OCI-LY7 (cell line): ENCODE data around the gene PLSCR1.
"Not testable (repeated sequence)": the region's sequence is repeated elsewhere in the genome, so short reads cannot be mapped to it uniquely, and the experiment has no call there.

Experiments
- EZH2phosphoT487 ChIP-seq: fragments of 200-600 bp; sonication (generic); IDR thresholded peaks from 2 replicates; pipeline ENCODE4 v1.6.1; 2018; ENCODE audit warnings: low read depth, borderline replicate concordance, mild to moderate bottlenecking, mixed run types, antibody characterized with exemption, low read length, moderate library complexity, mixed read lengths
- TF ChIP-seq, protein P1 (sequence below): fragments of 200-600 bp; sonication (generic); conservative IDR thresholded peaks from 2 replicates; pipeline ENCODE4 v1.5.1; 2014; ENCODE audit warnings: mild to moderate bottlenecking, antibody characterized with exemption, low read length, moderate library complexity, mixed read lengths

DNA sequence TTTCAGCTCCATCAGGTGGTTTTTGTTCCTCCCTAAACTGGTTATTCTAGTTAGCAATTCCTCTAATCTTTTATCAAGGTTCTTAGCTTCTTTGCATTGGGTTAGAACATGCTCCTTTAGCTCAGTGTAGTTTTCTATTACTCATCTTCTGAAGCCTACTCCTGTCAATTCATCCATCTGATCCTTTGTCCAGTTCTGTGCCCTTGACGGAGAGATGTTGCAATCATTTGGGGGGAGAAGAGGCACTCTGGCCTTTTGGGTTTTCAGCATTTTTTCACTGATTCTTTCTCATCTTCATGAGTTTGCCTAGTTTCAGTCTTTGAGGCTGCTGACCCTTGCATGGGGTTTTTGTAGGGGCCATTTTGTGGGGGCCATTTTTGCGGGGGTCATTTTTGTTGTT is 69.4 kb downstream of the PLSCR1 start:
- TF ChIP-seq, protein P1, sequence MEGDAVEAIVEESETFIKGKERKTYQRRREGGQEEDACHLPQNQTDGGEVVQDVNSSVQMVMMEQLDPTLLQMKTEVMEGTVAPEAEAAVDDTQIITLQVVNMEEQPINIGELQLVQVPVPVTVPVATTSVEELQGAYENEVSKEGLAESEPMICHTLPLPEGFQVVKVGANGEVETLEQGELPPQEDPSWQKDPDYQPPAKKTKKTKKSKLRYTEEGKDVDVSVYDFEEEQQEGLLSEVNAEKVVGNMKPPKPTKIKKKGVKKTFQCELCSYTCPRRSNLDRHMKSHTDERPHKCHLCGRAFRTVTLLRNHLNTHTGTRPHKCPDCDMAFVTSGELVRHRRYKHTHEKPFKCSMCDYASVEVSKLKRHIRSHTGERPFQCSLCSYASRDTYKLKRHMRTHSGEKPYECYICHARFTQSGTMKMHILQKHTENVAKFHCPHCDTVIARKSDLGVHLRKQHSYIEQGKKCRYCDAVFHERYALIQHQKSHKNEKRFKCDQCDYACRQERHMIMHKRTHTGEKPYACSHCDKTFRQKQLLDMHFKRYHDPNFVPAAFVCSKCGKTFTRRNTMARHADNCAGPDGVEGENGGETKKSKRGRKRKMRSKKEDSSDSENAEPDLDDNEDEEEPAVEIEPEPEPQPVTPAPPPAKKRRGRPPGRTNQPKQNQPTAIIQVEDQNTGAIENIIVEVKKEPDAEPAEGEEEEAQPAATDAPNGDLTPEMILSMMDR: not testable (repeated sequence)
- not testable (repeated sequence) for TF ChIP-seq EZH2phosphoT487
